Posterior cingulate gyrus (tissue), 11 donors: ENCODE results near the gene TLCD3B.
A peak's percentile ranks its signal among the peaks of the same experiment; 100 is the strongest.
"Not testable (repeated sequence)": the region's sequence is repeated elsewhere in the genome, so short reads cannot be mapped to it uniquely, and the experiment has no call there.

Experiments used
- DNase-seq, 10 donors: peaks; one replicate each; pipeline versions ENCODE4 v3.0.0 to v3.0.0-alpha.2; 2020 to 2021; ENCODE audit warnings: mixed read lengths in 3 of 10
- intact Hi-C: fragments of 100-400 bp; cut with DNase I; formaldehyde crosslinking; loops from one replicate; pipeline ENCODE4 v1.15.1; 2023

TLCD3B gene

DNA sequence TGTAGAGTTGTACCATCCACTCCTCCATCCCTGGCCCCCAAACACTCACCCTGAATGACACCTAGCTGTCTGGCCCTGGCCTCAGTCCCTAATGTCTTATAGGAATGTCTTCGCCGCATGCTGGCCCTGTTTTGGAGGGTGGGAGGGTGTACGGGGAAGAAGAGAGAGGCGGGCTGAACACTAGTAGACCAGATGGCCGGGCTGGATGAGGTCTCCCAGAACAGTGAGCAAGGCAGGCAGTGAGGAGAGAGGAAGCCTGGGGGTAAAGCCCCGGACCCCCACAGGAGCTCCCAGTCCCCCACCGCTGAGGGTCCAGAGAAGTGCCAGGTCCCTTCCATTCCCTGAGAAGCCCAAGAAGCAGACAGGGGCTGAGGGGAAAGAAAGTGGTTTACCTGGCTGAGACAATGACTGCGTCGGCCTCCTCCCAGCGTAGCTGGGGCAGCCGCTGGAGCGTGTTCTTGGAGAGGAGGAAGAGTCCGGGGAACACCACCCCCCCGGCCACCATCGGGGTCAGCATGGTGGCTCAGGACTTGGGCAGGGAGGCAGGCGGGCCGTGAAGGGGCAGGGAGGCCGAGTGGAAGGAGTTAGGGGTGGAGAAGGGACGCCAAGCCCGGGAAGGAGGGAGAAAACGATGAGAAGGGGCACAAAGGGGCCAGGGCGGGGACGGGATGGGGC lies 923 bp downstream of the TLCD3B start:
- intact Hi-C loops: no loop called here
- DNase-seq: no peak

DNA sequence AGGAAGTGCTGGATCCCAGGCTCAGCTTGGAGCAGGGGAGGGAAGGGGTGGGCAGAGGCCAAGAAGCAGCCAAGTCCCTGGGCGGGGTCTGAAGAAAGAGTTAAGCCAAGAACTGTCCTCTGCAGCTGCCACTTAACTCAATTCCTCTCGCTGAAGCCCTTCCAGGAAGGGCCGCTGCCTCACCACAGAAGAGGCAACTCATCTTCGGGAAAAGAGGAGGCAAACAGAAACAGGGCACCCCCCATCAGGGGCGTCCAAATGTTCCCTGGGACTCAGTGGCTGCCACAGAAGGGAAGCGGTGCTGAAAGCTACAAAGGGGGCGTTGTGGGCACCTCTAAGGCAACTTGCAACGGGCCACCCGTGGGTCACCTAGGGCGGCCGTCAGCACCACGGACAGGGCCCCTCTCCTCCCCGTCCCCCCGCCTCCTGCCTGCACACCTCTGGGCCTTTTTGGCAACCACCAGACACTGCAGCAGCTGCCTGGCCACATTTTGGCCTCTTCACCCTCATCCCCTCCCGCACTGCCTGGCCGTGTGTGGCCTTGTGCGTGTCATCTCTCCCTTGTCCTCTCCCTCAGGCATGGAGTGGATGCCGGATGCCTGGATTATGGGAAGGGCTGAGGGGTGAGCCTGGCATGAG lies 2.5 kb downstream of the TLCD3B start:
- DNase-seq: no peak
- intact Hi-C loops: no loop called here

DNA sequence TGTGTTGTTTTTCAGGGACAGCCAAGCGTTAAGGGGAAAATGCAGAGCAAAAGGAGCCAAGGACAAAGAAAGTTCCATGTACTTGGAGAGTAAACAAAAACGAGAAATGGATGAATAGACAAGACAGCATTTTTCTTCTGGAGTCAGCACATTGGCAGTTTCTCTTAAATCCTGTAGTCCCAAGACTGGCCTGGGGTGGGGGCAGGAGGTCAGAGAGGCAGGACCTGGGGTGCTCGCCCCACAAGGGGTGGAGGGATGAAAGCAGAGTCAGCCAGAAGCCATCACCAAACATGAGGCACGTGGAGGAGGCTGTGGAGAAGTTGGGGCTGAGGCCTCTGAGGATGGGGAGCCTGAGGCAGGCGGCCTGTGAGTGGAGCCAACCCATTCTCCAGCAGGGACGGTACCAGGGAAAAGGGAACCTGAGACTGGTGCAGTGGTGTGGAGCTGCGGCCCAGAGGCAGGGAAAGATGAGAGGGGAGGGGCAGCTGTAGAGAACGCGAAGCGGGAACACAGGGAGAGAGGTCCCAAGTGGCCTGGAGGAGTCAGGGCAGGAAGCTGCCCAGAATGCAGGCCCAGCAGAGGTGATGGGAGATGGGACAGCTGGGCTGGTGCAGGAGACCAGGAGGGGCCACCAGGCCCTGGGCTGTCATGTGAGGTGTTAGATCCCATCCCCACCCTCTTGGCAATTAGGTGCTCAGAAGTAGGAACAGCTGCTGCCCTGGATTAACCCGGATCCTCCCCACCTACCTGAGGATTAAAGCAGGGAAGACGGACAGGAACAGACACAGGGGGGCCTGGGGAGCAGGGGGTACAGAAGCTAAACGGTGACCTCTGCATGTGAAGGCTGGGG lies 3.3 kb downstream of the TLCD3B start:
- intact Hi-C loops: no loop called here
- no peak for DNase-seq

DNA sequence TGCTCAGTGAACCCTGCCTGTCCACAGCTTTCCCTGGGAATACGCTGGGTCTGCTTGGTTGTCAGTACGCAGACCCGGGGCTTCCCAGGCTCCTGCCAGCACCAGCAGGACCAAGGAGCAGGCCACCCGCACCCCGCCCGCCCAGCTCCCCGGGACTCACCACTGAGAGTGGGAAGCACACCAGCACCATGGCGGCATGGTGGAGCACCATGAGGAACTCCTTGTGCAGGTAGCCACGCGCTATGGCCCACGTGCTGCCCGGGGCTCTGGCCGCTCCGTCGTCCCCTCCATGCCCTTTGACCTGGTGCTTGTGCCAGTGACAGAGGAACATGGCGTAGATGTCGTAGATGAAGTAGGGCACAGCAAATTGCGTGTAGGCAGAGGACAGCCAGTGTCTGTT lies 4.6 kb downstream of the TLCD3B start:
- intact Hi-C loops: no loop called here
- DNase-seq: no peak

DNA sequence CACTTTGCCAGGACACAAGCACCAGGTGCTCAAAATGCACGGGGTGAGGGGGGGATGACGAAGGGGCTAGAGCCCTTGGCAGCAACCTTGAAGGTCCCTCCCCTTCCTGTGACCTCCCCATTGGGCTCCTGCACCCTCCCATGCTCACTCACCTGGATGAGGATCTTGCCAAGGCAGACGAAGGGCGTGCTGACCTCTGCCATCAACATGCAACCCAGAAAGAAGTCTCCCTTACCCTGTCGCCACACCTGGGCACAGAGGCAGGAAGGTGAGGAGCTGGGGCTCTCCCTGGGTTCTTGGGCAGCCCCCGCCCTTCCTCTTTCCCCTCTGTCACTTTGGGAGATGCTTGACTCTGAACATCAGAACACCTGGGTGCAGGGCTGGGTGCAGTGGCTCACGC lies 5.5 kb downstream of the TLCD3B start:
- intact Hi-C loops: no loop called here

DNA sequence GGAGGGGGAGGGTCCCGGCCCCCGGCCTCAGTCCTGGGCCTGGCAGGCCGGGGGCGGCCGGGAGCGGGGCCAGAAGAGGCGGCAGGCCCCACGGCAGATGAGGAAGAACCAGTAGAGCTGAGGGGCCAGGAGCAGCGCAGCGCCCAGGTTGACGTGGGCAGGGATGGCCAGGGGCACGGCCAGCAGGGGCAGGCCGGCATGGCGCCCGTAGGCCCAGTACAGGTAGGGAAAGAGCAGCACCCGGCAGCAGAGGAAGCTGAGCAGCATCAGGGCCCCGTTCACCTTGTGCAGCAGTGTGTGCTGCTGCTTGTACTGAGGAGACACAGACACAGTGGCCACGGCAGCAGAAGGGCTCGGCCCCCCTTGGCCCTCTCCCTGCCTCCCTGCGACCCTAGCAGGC lies 5.9 kb downstream of the TLCD3B start:
- DNase-seq: no peak

More for the DNA sequence above, 5.5 kb downstream of the TLCD3B start:
- DNase-seq: peak in 1 of 10 donors; percentile 74

DNA sequence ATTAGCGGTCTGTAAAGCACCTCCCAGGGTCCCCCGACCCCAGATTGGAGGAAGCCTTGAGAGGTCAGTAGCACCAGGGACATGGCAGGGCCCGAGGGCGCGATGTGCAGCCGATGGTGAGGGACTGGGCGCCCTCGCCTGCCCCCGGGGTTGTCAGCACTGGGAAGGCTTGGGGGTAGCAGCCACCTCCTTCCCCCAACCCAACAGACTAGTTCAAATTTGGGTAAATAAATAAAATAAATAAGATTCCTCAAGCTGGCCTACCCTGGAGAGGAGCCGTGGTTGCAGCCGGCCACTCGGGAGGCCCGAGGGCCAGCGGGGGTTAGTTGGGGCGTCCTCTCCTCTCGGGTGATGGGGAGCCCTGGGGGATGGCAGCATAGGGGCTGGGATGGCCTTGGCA lies 6.6 kb downstream of the TLCD3B start:
- intact Hi-C loops: loop anchor here (5.0 kb wide), 1 partner anchor 207 kb away; the partner anchor contains the start of gene PAGR1
- DNase-seq: no peak

More for the DNA sequence above, 5.9 kb downstream of the TLCD3B start:
- intact Hi-C loops: no loop called here

DNA sequence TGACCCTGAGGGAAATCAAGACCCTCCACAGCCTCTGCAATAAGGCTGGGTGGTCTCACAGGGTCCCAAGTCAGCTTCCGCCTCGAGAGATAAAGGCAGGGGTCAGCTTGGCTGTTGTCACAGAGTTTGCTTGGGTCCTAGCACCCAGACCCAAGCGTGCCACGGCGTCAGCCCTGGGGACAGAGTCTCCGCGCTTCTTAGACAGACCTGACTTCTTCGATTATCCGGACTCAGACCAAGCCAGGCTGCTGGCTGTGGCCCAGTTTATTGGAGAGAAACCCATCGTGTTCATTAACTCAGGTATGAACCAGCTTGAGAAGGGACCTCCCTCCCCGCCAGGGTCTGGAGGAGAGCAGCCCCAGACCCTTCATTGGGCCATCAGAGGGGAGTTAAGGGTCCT lies 7.5 kb downstream of the TLCD3B start:
- intact Hi-C loops: loop anchor here (5.0 kb wide), 1 partner anchor 206 kb away; the partner anchor contains the start of gene PAGR1
- peak in 1 of 10 donors; percentile 67 for DNase-seq

DNA sequence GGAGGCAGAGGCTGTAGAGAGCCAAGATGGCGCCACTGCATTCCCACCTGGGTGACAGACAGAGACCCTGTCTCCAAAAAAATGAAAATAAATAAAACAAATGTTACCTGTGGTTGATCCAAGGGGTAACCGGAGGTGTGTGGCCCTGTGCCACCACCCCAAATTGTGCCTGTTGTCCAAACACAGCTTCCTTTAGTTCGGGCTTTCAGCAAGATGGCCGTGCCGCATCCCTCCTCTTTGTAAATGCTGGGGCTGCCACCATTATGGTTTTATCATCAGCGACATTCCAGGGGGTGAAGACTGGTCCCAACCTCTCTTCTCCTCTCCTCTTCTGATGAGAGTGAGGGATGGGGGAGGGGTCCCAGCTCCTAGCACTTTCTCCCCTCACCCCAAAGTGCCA lies 8.2 kb downstream of the TLCD3B start, which contains the start of gene C16orf92:
Gene C16orf92 (plus strand): TSS at position 312 of the 400 bp plus-strand sequence. CDS start 143 bp downstream, outside the sequence.
- peak in 1 of 10 donors; percentile 74 for DNase-seq
- intact Hi-C loops: loop anchor here (5.0 kb wide), 1 partner anchor 206 kb away; the partner anchor contains the start of gene PAGR1

DNA sequence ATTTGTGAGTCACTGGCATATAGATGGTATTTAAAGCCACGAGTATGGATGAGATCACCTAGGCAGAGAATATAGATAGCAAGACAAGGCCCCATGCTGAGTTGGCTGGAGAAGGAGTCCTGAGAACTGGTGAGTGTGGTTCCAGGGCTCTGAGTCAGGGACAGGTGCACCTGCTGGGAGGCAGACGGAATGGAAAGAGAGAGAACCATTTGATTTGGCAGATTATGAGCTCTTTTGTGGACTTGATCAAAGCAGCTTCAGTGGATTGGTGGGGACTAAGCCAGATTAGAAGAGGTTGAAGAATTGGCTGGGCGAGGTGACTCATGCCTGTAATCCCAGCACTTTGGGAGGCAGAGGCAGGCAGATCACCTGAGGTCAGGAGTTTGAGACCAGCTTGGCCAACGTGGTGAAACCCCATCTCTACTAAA lies 12.3 kb downstream of the TLCD3B start:
- intact Hi-C loops: no loop called here
- DNase-seq: peak in 2 of 10 donors; percentile 71 to 81

DNA sequence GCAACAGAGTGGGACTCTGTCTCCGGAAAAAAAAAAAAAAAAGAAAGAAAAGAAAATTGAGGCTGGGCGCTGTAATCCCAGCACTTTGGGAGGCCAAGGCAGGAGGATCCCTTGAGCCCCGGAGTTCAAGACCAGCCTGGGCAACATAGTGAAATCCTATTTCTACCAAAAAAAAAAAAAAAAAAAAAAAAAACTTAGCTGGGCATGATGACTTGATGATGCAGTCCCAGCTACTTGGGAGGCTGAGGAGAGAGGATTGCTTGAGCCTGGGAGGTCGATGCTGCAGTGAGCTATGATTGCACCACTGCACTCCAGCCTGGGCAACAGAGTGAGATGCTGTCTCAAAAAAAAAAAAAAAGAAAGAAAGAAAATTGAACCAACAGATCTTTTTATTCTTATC lies 13.1 kb downstream of the TLCD3B start:
- peak in 1 of 10 donors; percentile 1 for DNase-seq
- intact Hi-C loops: not testable (repeated sequence)

DNA sequence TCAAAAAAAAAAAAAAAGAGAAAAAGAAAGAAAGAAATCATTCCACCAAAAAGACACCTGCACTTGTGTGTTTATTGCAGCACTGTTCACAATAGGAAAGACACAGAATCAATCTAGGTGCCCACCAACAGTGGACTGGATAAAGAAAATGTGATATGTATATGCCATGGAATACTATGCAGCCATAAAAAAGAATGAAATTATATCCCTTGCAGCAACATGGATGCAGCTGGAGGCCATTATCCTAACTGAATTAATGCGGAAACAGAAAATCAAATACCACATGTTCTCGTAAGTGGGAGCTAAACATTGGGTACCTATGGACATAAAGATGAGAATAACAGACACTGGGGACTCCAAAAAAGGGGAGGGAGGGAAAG lies 13.8 kb downstream of the TLCD3B start:
- DNase-seq: no peak
- intact Hi-C loops: no loop called here

DNA sequence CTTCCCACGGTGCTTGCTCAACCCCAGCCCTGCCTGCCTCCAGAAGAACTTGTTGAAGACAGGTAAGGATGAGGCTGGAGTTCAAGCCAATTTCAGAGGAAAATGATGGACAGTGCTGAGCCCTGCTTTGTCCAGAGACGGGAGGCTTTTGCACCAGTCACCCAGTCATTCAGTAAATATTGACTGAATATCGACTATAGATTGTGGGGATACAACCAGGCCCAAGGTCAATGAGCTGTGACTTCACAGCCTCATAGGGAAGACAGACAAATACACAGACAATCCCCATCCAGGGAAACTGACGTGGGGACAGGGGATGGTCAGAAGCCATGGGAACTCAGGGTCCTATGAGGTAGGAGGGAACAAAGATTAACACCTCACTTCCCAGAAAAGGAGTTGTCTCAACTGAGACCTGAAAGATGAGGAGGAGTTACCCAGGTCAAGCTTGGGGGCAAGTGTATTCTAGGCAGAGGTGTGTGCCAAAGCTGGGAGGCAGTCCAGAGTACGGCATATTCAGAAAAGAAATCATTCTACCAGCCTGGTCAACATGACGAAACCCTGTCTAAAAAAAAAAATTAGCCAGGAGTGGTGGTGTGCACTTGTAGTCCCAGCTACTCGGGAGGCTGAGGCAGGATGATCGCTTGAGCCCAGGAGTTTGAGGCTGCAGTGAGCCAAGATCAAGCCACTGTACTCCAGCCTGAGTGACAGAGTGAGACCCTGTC lies 14.4 kb downstream of the TLCD3B start:
- intact Hi-C loops: no loop called here
- peak in 1 of 10 donors; percentile 2 for DNase-seq

DNA sequence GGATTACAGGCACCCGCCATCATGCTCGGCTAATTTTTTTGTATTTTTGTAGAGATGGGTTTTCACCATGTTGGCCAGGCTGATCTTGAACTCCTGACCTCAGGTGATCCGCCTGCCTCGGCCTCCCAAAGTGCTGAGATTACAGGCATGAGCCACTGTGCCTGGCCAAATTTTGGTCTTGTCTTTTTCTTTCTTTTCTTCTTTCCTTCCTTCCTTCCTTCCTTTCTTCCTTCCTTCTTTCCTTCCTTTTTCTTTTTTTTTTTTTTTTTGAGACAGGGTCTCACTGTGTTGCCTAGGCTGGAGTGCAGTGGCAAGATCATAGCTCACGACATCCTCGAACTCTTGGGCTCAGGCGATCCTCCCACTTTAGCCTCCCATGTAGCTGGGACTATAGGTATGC lies 15.6 kb downstream of the TLCD3B start:
- intact Hi-C loops: not testable (repeated sequence)

DNA sequence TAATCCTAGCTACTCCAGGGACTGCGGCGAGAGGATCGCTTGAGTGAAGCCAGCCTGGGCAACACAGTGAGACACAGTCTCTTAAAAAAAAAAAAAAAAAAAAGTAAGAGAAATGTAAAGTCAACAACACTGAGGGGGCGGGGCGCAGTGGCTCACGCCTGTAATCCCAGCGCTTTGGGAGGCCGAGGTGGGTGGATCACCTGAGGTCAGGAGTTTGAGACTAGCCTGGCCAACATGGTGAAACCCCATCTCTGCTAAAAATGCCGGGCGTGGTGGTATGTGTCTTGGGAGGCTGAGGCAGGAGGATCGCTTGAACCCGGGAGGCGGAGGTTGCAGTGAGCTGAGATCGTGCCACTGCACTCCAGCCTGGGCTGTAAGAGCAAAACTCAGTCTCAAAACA lies 18.5 kb downstream of the TLCD3B start:
- intact Hi-C loops: not testable (repeated sequence)
- DNase-seq: peak in 1 of 10 donors; percentile 66

More for the DNA sequence above, 15.6 kb downstream of the TLCD3B start:
- DNase-seq: not testable (repeated sequence)

DNA sequence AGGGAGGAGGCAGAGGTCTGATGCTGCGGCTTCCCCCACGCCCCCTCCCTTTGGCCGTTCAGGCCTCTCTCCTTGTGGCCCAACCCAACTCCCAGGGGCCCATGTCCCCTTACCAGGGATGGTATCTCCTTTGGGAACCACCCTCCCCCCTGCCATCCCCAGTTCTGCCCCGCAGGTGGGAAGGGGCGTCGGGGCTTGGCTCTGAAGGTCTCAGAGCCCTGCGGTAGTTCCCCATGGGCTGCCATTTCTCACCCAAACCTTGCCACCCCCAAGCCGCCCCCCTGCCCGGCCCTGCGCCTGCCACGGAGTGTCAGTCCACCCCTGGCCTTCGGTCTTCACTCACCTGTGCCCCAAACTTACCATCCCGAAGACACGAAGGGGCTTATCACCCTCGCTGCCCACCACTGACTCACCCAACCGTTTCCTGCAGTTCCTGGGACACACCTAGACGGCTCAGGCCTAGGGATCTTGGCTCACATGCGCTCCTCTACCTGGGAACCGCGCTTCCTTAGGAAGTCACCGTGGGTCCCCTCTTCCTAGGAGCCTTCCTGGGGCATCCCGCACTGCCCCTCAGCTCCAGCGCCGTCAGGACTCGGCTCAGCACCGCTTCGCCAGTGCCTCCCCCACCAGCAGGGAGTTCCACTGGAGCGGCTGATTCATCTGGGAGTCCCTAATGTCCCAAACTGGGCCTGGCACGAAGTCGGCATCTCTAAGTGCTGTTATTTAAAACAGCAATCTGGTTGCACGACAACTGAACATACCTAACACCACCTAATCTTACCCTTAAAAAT lies 19.2 kb downstream of the TLCD3B start:
- intact Hi-C loops: no loop called here
- peak in 1 of 10 donors; percentile 85 for DNase-seq

DNA sequence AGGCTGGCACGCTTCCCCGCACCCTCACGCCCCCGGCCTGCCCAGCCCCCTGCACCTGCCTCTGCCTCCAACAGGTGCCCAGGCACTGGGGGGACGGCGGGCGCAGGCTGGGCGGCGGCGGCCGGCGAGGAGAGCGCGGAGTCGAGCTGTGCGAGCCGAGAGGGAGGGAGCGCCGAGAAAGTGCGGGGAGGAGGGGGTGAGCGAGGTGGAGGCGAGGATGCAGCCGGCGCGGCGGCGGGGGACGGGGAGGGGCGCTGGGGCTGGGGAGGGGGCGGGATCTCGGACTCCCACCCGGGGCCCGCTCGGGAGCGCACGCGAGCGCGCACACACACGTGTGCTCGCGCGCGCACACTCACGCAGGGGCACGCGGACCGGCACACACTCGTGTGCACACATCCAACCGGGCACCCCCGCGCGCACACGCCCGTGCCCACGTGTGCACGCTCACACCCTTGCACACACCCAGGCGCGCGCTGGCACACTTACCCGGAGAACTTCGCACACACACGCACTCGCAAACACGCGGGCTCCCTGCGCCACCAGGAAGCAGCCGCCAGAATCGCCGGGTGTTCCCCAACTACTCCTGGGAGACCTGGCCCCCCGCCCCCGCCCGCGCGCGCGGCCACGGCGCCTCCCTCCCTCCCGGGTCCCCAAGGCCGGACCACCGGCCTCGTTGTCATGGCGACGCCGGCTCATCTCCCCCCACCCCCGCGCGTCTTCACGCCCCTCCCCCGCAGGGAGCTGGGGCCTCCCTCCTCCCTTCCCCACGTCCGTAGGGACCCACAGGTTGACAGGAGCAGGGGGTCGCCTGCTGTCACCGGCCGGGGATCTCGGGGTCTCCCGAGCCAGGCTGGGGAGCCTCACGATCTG lies 20.0 kb downstream of the TLCD3B start, which contains the start of gene DOC2A:
Gene DOC2A (minus strand): TSS at position 184 of the 870 bp plus-strand sequence. CDS start 805 bp downstream, outside the sequence.
- DNase-seq: peak in 4 of 10 donors; percentile 46 to 88 (median 86)
- intact Hi-C loops: no loop called here
